Erythroblast (primary cell): ENCODE data around the gene SNAP47.

Source experiments
- GATA1 ChIP-seq: IDR thresholded peaks from 2 replicates; pipeline ENCODE4 v1.6.1; 2011; ENCODE audit warnings: low read depth, mild to moderate bottlenecking, control low read depth, low read length, moderate library complexity
- POLR2A ChIP-seq: IDR thresholded peaks from 2 replicates; pipeline ENCODE4 v1.6.1; 2011; ENCODE audit warnings: mild to moderate bottlenecking, low read length

GRCh38 chr1:227764019-227764391 is 28.8 kb downstream of the SNAP47 start:
- no peak for TF ChIP-seq POLR2A
- no peak for TF ChIP-seq GATA1
